ENCODE data around the gene C19orf44.
A peak's percentile ranks its signal among the peaks of the same experiment; 100 is the strongest.
"Not testable (repeated sequence)": the region's sequence is repeated elsewhere in the genome, so short reads cannot be mapped to it uniquely, and the experiment has no call there.

C19orf44 gene

GRCh38 chr19:16470541-16470910 is 25.7 kb upstream of the C19orf44 start:
- no peak overlapping the region for H3K9ac ChIP-seq (ENCODE audit: low read depth, low read length)

GRCh38 chr19:16470911-16471811 is 25.0 kb upstream of the C19orf44 start:
- Histone ChIP-seq H3K9me3 (ENCODE audit: insufficient read depth, low read depth, low read length) (0 out of 2 replicates have a peak, but pooled peaks cover 4% of the 10 kb centered on the region), H3K36me3 (ENCODE audit: insufficient read depth, low read length) (no peaks in the 10 kb centered on the region), H3K4me3 (ENCODE audit: low read length) (peak overlapping the region; percentile 79), H3K27ac (ENCODE audit: low read depth, low read length) (peak overlapping the region; percentile 43; the same call in 1 of the 2 replicates), H3K4me1 (ENCODE audit: insufficient read depth, low read length) (peaks cover 9% of the 10 kb centered on the region; the same call in 1 of the 2 replicates), H3K27me3 (ENCODE audit: insufficient read depth, low read length) (no peaks in the 10 kb centered on the region), H3K9ac (ENCODE audit: low read depth, low read length) (peak overlapping the region; percentile 80)
- 1% methylated on average over 67 of the region's 67 CpGs for WGBS

More at GRCh38 chr19:16470541-16470910, 25.7 kb upstream of the C19orf44 start:
- Histone ChIP-seq H3K27ac (ENCODE audit: low read depth, low read length) (no peak overlapping the region), H3K4me3 (ENCODE audit: low read length) (peak overlapping the region; percentile 79), H3K36me3 (ENCODE audit: insufficient read depth, low read length) (no peaks in the 10 kb centered on the region), H3K27me3 (ENCODE audit: insufficient read depth, low read length) (no peaks in the 10 kb centered on the region), H3K4me1 (ENCODE audit: insufficient read depth, low read length) (peaks cover 9% of the 10 kb centered on the region; the same call in 1 of the 2 replicates), H3K9me3 (ENCODE audit: insufficient read depth, low read depth, low read length) (0 out of 2 replicates have a peak, but pooled peaks cover 4% of the 10 kb centered on the region)
- WGBS = 40% methylated on average over 7 of the region's 7 CpGs

DNA sequence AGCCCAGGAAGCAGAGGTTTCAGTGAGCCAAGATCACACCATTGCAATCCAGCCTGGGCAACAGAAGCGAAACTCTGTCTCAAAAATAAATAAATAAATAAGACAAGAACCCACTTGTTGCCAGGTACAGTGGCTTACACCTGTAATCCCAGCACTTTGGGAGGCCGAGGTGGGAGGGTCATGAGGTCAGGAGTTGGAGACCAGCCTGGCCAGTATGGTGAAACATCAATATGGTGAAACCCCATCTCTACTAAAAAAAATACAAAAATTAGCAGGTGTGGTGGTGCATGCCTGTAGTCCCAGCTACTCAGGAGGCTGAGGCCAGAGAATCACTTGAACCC is 23.7 kb upstream of the C19orf44 start:
- Histone ChIP-seq H3K4me3 (ENCODE audit: low read length) (peak overlapping the region; percentile 75), H3K9ac (ENCODE audit: low read depth, low read length) (peak overlapping the region; percentile 77)
- H3K27me3 ChIP-seq (ENCODE audit: insufficient read depth, low read length); H3K9me3 ChIP-seq (ENCODE audit: insufficient read depth, low read depth, low read length); H3K27ac ChIP-seq (ENCODE audit: low read depth, low read length); H3K4me1 ChIP-seq (ENCODE audit: insufficient read depth, low read length); H3K36me3 ChIP-seq (ENCODE audit: insufficient read depth, low read length): not testable (repeated sequence)
- WGBS = 82% methylated on average over 2 of the region's 2 CpGs

- 83% methylated on average over 2 of the region's 2 CpGs for WGBS
- H3K9ac ChIP-seq (ENCODE audit: low read depth, low read length) = no peak overlapping the region
- H3K36me3 ChIP-seq (ENCODE audit: insufficient read depth, low read length) = no peaks in the 10 kb centered on the region
- H3K27ac ChIP-seq (ENCODE audit: low read depth, low read length) = no peak overlapping the region
- peaks cover 9% of the 10 kb centered on the region; the same call in 1 of the 2 replicates for H3K4me1 ChIP-seq (ENCODE audit: insufficient read depth, low read length)
- no peak overlapping the region for H3K4me3 ChIP-seq (ENCODE audit: low read length)
- H3K27me3 ChIP-seq (ENCODE audit: insufficient read depth, low read length) = no peaks in the 10 kb centered on the region
- H3K9me3 ChIP-seq (ENCODE audit: insufficient read depth, low read depth, low read length) = 0 out of 2 replicates have a peak, but pooled peaks cover 4% of the 10 kb centered on the region
Observed at GRCh38 chr19:16472992-16473391, 23.2 kb upstream of the C19orf44 start.

DNA sequence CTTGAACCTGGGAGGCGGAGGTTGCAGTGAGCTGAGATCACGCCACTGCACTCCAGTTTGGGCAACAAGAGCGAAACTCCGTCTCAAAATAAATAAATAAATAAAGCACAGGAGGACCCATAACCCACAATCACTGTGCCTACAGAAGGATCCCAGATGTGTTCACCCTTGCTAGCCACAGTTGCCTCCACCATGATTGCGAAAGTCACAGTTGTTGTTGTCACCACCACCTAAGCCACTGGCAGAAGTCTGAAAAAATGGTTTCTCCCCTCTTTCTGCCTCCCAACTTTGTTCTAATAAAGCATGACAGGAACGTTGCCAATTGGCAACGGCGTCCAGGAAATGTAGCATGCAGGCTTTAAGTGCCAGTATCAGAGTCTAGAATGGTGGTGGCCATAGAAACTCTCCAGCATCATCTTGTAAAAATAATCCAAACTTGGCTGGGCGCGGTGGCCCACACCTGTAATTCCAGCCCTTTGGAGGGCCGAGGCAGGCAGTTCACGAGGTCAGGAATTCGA is 22.3 kb upstream of the C19orf44 start:
- H3K36me3 ChIP-seq (ENCODE audit: insufficient read depth, low read length) = no peaks in the 10 kb centered on the region
- 92% methylated on average over 13 of the region's 13 CpGs for WGBS

GRCh38 chr19:16476401-16476800 is 19.8 kb upstream of the C19orf44 start:
- Histone ChIP-seq H3K4me1 (ENCODE audit: insufficient read depth, low read length) (no peaks in the 10 kb centered on the region), H3K4me3 (ENCODE audit: low read length) (no peak overlapping the region), H3K27ac (ENCODE audit: low read depth, low read length) (no peak overlapping the region), H3K36me3 (ENCODE audit: insufficient read depth, low read length) (no peaks in the 10 kb centered on the region), H3K9me3 (ENCODE audit: insufficient read depth, low read depth, low read length) (0 out of 2 replicates have a peak, but pooled peaks cover 4% of the 10 kb centered on the region), H3K9ac (ENCODE audit: low read depth, low read length) (no peak overlapping the region), H3K27me3 (ENCODE audit: insufficient read depth, low read length) (no peaks in the 10 kb centered on the region)
- 83% methylated on average over 3 of the region's 3 CpGs for WGBS

More for the DNA sequence above, 22.3 kb upstream of the C19orf44 start:
- Histone ChIP-seq H3K9ac (ENCODE audit: low read depth, low read length) (no peak overlapping the region), H3K9me3 (ENCODE audit: insufficient read depth, low read depth, low read length) (0 out of 2 replicates have a peak, but pooled peaks cover 4% of the 10 kb centered on the region), H3K27me3 (ENCODE audit: insufficient read depth, low read length) (no peaks in the 10 kb centered on the region), H3K4me1 (ENCODE audit: insufficient read depth, low read length) (peaks cover 9% of the 10 kb centered on the region; the same call in 1 of the 2 replicates), H3K27ac (ENCODE audit: low read depth, low read length) (no peak overlapping the region), H3K4me3 (ENCODE audit: low read length) (no peak overlapping the region)

DNA sequence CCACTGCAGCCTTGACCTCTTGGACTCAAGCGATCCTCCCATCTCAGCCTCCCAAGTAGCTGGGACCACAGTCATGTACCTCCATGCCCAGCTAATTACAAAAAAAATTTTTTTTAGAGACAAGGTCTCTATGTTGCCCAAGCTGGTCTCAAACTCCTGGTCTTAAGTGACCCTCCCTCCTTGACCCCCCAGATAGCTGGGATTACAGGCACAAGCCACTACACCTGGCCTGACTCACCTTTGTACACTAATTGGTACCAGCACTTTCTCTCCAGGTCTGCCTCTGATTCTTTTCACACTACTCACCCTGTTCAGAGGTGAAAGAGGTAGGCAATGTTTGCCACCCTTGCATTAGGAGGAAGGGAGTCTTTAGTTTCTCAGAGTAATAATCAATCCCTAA is 18.9 kb upstream of the C19orf44 start:
- Histone ChIP-seq H3K27ac (ENCODE audit: low read depth, low read length) (no peak overlapping the region), H3K9me3 (ENCODE audit: insufficient read depth, low read depth, low read length) (0 out of 2 replicates have a peak, but pooled peaks cover 4% of the 10 kb centered on the region), H3K36me3 (ENCODE audit: insufficient read depth, low read length) (no peaks in the 10 kb centered on the region), H3K9ac (ENCODE audit: low read depth, low read length) (no peak overlapping the region), H3K27me3 (ENCODE audit: insufficient read depth, low read length) (no peaks in the 10 kb centered on the region), H3K4me3 (ENCODE audit: low read length) (no peak overlapping the region), H3K4me1 (ENCODE audit: insufficient read depth, low read length) (no peaks in the 10 kb centered on the region)
- WGBS = 89% methylated on average over 1 of the region's 1 CpG

- WGBS = 96% methylated on average over 7 of the region's 7 CpGs
- H3K4me3 ChIP-seq (ENCODE audit: low read length) = no peak overlapping the region
- no peak overlapping the region for H3K9ac ChIP-seq (ENCODE audit: low read depth, low read length)
- H3K9me3 ChIP-seq (ENCODE audit: insufficient read depth, low read depth, low read length) = no peaks in the 10 kb centered on the region
- H3K27me3 ChIP-seq (ENCODE audit: insufficient read depth, low read length) = no peaks in the 10 kb centered on the region
- no peaks in the 10 kb centered on the region for H3K36me3 ChIP-seq (ENCODE audit: insufficient read depth, low read length)
- no peaks in the 10 kb centered on the region for H3K4me1 ChIP-seq (ENCODE audit: insufficient read depth, low read length)
- no peak overlapping the region for H3K27ac ChIP-seq (ENCODE audit: low read depth, low read length)
Observed at GRCh38 chr19:16482745-16483144, 13.4 kb upstream of the C19orf44 start.

GRCh38 chr19:16486476-16486875 is 9.7 kb upstream of the C19orf44 start:
- WGBS = 97% methylated on average over 3 of the region's 4 CpGs
- H3K9ac ChIP-seq (ENCODE audit: low read depth, low read length); H3K27me3 ChIP-seq (ENCODE audit: insufficient read depth, low read length); H3K4me1 ChIP-seq (ENCODE audit: insufficient read depth, low read length); H3K9me3 ChIP-seq (ENCODE audit: insufficient read depth, low read depth, low read length); H3K36me3 ChIP-seq (ENCODE audit: insufficient read depth, low read length); H3K27ac ChIP-seq (ENCODE audit: low read depth, low read length); H3K4me3 ChIP-seq (ENCODE audit: low read length): not testable (repeated sequence)

DNA sequence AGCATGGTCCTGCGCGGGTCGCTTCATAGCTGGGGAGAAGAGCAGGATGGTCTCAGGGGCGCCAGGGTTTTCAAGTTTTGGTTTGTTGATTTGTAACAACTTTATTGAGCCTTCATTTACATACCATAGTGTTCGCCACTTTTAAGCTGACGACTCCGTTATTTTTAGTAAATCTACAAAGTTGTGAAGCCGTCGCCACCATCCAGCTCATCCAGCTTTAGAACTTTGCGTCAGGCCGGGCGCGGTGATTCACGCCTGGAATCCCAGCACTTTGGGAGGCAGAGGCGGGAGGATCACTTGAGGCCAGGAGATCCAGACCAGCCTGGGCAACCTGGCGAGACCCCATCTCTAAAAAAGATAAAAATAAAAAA is 404 bp downstream of the C19orf44 start:
- peaks cover 5% of the 10 kb centered on the region for H3K36me3 ChIP-seq (ENCODE audit: insufficient read depth, low read length)
- no peaks in the 10 kb centered on the region for H3K27me3 ChIP-seq (ENCODE audit: insufficient read depth, low read length)
- no peak overlapping the region for H3K27ac ChIP-seq (ENCODE audit: low read depth, low read length)
- peak overlapping the region; percentile 73 for H3K4me3 ChIP-seq (ENCODE audit: low read length)
- WGBS = 67% methylated on average over 11 of the region's 16 CpGs
- H3K4me1 ChIP-seq (ENCODE audit: insufficient read depth, low read length) = no peaks in the 10 kb centered on the region
- peak overlapping the region; percentile 43 for H3K9ac ChIP-seq (ENCODE audit: low read depth, low read length)
- H3K9me3 ChIP-seq (ENCODE audit: insufficient read depth, low read depth, low read length) = no peaks in the 10 kb centered on the region

DNA sequence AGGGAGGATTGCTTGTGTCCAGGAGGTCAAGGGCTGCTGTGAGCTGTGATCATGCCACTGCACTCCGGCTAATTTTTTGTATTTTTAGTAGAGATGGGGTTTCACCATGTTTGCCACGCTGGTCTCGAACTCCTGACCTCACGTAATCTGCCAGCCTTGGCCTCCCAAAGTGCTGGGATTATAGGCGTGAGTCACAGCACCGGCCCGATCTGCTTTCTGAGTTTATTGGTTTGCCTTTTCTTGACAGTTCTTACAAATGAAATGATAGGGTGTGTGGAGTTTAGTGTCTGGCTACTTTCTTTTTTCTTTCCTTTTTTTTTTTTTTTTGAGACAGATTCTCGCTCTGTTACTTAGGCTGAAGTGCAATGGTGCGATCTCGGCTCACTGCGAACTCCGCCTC is 848 bp downstream of the C19orf44 start:
- peak overlapping the region; percentile 73; the same call in 1 of the 2 replicates for H3K4me3 ChIP-seq (ENCODE audit: low read length)
- H3K4me1 ChIP-seq (ENCODE audit: insufficient read depth, low read length) = no peaks in the 10 kb centered on the region
- 95% methylated on average over 12 of the region's 12 CpGs for WGBS
- no peak overlapping the region for H3K9ac ChIP-seq (ENCODE audit: low read depth, low read length)
- no peaks in the 10 kb centered on the region for H3K9me3 ChIP-seq (ENCODE audit: insufficient read depth, low read depth, low read length)
- H3K27ac ChIP-seq (ENCODE audit: low read depth, low read length) = no peak overlapping the region
- peaks cover 5% of the 10 kb centered on the region for H3K36me3 ChIP-seq (ENCODE audit: insufficient read depth, low read length)
- no peaks in the 10 kb centered on the region for H3K27me3 ChIP-seq (ENCODE audit: insufficient read depth, low read length)
